Fibroblast of lung (primary cell): ENCODE data around the gene GBP7.

ENCODE experiments used
- EZH2 ChIP-seq: IDR thresholded peaks from 2 replicates; pipeline ENCODE4 v1.5.1; 2012; ENCODE audit warnings: low read length, control low read depth, mild to moderate bottlenecking; ENCODE audit errors: missing control alignments
- TF ChIP-seq, protein P1 (sequence below), 2 donors: IDR thresholded peaks in 1 of 2; conservative IDR thresholded peaks in 1 of 2; 1 replicate in 1 of 2; 2 replicates in 1 of 2; pipeline ENCODE4 v1.5.1; 2011 to 2012; ENCODE audit warnings: low read length in 2 of 2, control low read depth in 1 of 2, inconsistent platforms in 1 of 2, low read depth in 1 of 2, mild to moderate bottlenecking in 1 of 2

DNA sequence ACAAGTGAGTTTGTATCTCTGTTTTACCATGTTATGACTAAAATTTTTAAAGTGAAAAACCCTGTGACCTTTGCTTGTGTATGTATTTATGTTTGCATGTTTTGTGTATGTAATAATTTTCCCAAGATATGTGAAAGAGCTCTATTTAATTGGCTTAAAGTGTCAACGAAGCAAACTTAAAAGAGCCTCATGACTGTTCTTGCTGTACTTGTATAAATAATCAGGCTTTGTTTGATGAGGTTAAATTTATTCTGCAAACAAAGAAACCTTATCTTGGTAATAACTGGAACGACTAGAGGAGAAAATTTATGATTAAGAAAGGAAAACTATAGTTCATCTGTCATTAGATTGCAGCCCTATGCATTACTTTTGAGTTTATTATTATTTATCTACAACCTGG is 6.6 kb downstream of the GBP7 start:
- TF ChIP-seq, protein P1, sequence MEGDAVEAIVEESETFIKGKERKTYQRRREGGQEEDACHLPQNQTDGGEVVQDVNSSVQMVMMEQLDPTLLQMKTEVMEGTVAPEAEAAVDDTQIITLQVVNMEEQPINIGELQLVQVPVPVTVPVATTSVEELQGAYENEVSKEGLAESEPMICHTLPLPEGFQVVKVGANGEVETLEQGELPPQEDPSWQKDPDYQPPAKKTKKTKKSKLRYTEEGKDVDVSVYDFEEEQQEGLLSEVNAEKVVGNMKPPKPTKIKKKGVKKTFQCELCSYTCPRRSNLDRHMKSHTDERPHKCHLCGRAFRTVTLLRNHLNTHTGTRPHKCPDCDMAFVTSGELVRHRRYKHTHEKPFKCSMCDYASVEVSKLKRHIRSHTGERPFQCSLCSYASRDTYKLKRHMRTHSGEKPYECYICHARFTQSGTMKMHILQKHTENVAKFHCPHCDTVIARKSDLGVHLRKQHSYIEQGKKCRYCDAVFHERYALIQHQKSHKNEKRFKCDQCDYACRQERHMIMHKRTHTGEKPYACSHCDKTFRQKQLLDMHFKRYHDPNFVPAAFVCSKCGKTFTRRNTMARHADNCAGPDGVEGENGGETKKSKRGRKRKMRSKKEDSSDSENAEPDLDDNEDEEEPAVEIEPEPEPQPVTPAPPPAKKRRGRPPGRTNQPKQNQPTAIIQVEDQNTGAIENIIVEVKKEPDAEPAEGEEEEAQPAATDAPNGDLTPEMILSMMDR (conservative IDR thresholded peaks at IDR 0.05 in 1 of 2, IDR thresholded peaks at IDR 0.05 in 1 of 2; ENCODE audit: low read depth in 1 of 2, low read length in 2 of 2), result no peak
- no peak for TF ChIP-seq EZH2
